Measurements from ENCODE around the gene ZSCAN22. TPM values are rescaled to one million over a fixed set of nuclear protein-coding genes. Genes with fewer than 3 reads are reported as not detected.

ZSCAN22 gene
- total and polyA plus RNA-seq, 2 of the 13 experiments (the other 11 are each of a cell fraction or from before 2014, with no cell fraction given): 2.5 to 3.5 TPM

DNA sequence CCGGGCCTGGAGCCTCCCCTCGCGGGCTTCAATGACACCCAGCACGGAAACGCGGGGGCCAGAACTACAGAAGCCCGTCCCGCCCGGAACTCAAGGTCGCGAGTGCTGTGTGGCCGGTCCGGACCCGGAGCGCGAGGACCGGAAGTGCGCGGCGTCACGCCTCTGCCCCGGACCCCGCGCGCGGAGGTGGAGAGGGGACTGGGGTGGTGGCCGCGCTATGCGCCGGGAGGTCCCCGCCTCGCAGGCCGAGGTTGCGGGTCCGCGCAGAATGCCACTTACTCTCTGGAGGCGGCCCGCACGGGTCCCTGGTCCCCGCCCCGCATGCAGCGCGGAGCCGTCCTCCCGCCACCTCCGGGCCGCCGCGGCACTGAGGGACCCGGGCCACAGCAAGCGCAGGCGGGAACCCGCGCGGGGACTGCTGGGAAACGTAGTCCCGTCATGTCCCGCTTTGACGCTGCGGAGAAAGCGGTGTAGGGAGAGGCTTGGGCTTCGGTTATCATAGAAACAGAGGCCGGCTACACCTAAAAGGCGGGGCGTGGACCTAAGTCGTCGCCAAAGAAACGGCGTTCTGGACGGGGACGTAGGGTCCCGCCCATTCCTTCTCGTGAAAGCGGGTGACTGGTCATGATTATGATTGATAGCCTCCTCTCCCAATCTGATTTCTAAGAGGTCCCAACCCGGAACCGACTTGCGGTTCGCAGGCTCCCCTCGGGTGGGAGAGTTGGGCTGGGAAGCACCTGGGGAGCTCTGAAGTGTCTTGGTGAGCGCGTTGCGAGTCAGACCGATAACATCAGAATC is 54.1 kb downstream of the ZSCAN22 start, which contains the start of gene ZNF837 (continued):
- no peak for TF ChIP-seq XBP1 (CRISPR knock-in tag; IDR thresholded peaks at IDR 0.05)
- TF ChIP-seq, protein P1, sequence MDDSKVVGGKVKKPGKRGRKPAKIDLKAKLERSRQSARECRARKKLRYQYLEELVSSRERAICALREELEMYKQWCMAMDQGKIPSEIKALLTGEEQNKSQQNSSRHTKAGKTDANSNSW (CRISPR knock-in tag; IDR thresholded peaks at IDR 0.05; ENCODE audit: borderline replicate concordance): peak; percentile 77; the same call in 1 of the 2 replicates
- TF ChIP-seq KMT2B (CRISPR knock-in tag; IDR thresholded peaks at IDR 0.05): peak; percentile 91
- TF ChIP-seq EHMT2 (IDR thresholded peaks at IDR 0.05; ENCODE audit: borderline replicate concordance, low read depth, low read length): no peak
- TF ChIP-seq SAP130 (CRISPR knock-in tag; IDR thresholded peaks at IDR 0.05; ENCODE audit: low read depth): peak; percentile 91
- TF ChIP-seq ZNF564 (CRISPR knock-in tag; IDR thresholded peaks at IDR 0.05): peak; percentile 89; the same call in 1 of the 2 replicates
- TF ChIP-seq DMAP1 (CRISPR knock-in tag; IDR thresholded peaks at IDR 0.05): peak; percentile 94
- no peak for TF ChIP-seq KAT2B (IDR thresholded peaks at IDR 0.05; ENCODE audit: borderline replicate concordance, low read depth, low read length)
- peak; percentile 97; the same call in 1 of the 2 replicates for TF ChIP-seq CAMTA2 (CRISPR knock-in tag; IDR thresholded peaks at IDR 0.05; ENCODE audit: borderline replicate concordance)
- peak; percentile 55; the same call in 1 of the 2 replicates for TF ChIP-seq NKX3-1 (CRISPR knock-in tag; IDR thresholded peaks at IDR 0.05)
- TF ChIP-seq FOXK2 (IDR thresholded peaks at IDR 0.05): no peak; the same call in 1 of the 2 replicates
- TF ChIP-seq RARG (CRISPR knock-in tag; IDR thresholded peaks at IDR 0.05; ENCODE audit: low read depth): no peak
- TF ChIP-seq, protein P2, sequence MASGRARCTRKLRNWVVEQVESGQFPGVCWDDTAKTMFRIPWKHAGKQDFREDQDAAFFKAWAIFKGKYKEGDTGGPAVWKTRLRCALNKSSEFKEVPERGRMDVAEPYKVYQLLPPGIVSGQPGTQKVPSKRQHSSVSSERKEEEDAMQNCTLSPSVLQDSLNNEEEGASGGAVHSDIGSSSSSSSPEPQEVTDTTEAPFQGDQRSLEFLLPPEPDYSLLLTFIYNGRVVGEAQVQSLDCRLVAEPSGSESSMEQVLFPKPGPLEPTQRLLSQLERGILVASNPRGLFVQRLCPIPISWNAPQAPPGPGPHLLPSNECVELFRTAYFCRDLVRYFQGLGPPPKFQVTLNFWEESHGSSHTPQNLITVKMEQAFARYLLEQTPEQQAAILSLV (CRISPR knock-in tag; IDR thresholded peaks at IDR 0.05; ENCODE audit: borderline replicate concordance): 0 out of 2 replicates have a peak, but pooled peaks have one; percentile 79
- TF ChIP-seq ELF1 (CRISPR knock-in tag; IDR thresholded peaks at IDR 0.05): peak; percentile 92
- TF ChIP-seq NCOR1 (IDR thresholded peaks at IDR 0.05; ENCODE audit: borderline replicate concordance, low read length): peak; percentile 70; the same call in 1 of the 2 replicates
- 0 out of 2 replicates have a peak, but pooled peaks have one; percentile 91 for TF ChIP-seq ZNF34 (CRISPR knock-in tag; IDR thresholded peaks at IDR 0.05; ENCODE audit: borderline replicate concordance)
- TF ChIP-seq MXD3 (CRISPR knock-in tag; IDR thresholded peaks at IDR 0.05): peak; percentile 92
- TF ChIP-seq ZNF749 (CRISPR knock-in tag; IDR thresholded peaks at IDR 0.05; ENCODE audit: borderline replicate concordance): 0 out of 2 replicates have a peak, but pooled peaks have one; percentile 67
- TF ChIP-seq SOX6 (IDR thresholded peaks at IDR 0.05): no peak
- TF ChIP-seq SOX6 (CRISPR knock-in tag; IDR thresholded peaks at IDR 0.05): peak; percentile 65
- peak; percentile 33; the same call in 1 of the 2 replicates for TF ChIP-seq ZNF280D (CRISPR knock-in tag; IDR thresholded peaks at IDR 0.05)
- no peak; the same call in 1 of the 2 replicates for TF ChIP-seq HMG20B (CRISPR knock-in tag; conservative IDR thresholded peaks at IDR 0.05)
- no peak for TF ChIP-seq NR3C1 (CRISPR knock-in tag; IDR thresholded peaks at IDR 0.05)
- peak; percentile 87; the same call in 1 of the 2 replicates for TF ChIP-seq MTA1 (CRISPR knock-in tag; IDR thresholded peaks at IDR 0.05; ENCODE audit: borderline replicate concordance)
- peak; percentile 56 for TF ChIP-seq GATAD2A (CRISPR knock-in tag; IDR thresholded peaks at IDR 0.05)
- TF ChIP-seq ZNF768 (CRISPR knock-in tag; IDR thresholded peaks at IDR 0.05): peak; percentile 87
- TF ChIP-seq ZNF878 (CRISPR knock-in tag; IDR thresholded peaks at IDR 0.05): 0 out of 2 replicates have a peak, but pooled peaks have one; percentile 26
- 0 out of 2 replicates have a peak, but pooled peaks have one; percentile 54 for TF ChIP-seq ZNF256 (CRISPR knock-in tag; conservative IDR thresholded peaks at IDR 0.05)
